HG03558 (cell line): ENCODE results near the gene RAB9B.
"Not testable (repeated sequence)": the region's sequence is repeated elsewhere in the genome, so short reads cannot be mapped to it uniquely, and the experiment has no call there.

Experiments used
- ATAC-seq: cut with Tn5 transposase; IDR thresholded peaks from one replicate; pipeline ENCODE4 v1.9.1; 2021; ENCODE audit warnings: moderate number of reproducible peaks; ENCODE audit not compliant: unreplicated experiment; ENCODE audit errors: extremely low read depth

Gene RAB9B, protein sequence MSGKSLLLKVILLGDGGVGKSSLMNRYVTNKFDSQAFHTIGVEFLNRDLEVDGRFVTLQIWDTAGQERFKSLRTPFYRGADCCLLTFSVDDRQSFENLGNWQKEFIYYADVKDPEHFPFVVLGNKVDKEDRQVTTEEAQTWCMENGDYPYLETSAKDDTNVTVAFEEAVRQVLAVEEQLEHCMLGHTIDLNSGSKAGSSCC

DNA sequence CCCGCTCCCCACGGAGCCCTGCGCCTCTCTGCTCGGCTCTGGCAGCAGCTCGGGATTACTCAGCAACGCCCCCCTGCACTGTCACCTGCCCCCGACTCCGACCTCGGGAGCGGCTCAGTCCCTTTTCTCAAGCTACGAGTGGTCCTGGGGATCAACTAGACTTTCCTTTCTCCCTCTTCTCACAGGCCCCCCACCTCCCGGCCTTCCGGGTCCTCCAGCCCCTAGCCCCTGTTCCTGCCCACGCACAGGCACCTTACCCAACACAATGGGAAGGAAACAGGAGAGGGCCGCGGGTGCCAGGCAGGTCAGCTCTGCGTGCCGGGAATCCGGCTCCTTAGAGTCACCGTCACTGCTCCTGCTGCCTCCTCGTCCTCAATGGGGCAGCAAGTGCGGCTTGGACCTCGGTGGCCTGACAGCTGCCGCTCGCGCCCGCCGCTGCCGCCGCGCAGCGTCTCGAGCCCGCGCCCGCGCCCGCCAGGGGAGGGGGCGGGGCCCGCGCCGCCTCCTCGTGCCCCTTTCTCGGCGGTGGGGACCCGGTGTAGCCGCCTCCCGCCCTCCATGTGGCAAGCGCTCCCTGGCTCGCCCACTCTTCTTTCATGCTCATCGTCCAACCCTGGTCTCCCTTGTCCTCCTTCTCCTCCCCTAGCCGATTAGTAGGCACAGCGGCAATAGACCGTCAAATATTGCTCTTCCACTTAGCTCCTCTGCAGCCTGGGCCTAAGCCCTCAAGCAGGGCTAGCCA, at the start of gene RAB9B:
RAB9B (minus strand) TSS at position 455 of the 742 bp plus-strand sequence. CDS start 6,473 bp downstream, outside the sequence.
- peak; percentile 73 for ATAC-seq

DNA sequence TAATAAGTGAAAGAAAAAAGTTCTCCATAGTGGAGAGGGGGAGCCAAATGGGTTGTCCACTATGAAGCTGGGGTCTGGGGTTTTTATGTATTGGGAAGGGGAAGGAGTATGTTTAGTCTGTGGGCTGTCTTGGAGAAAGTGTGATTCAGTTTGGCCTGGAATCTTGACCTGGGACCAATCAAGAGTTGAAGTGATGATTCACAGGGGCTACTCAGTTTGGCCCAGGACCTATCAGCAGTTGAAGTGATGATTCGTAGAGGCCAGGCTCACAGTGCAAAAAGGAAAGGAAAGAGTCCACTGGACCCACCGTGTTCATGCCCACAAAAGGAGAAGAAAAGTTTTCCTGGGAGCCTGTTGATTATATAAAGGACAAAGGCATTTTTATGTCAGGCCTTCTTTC, 47.3 kb upstream of the RAB9B start:
- ATAC-seq = no peak

DNA sequence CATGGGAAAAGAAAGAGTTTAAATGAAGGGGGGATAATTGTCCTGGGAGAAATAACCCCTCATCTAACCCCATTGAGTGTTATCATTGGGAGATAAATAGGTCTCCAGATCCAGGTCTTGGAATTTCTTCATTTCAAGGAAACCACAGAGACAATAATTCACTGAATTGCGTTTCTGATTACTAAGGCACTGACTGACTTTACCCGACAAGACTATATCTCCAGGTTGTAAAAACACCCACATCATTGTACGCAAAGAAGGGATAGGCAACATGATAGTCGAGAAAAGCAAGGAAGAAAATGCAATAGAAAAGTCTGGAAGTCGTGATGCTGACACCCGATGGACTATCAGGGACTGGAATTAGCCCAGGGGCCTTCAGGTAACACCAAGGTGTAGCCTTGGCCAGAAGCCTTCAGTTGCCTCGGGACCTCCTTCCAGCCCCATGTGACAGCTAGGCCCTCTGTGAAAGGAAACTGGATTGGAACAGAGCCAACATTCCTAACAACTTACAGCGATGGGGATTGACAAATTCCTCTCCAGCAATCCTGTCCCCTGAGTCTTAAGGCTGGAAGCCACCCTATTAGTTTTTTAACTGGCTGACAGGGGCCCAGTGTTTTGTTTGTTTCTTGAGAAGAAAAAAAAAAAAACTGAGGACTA, 46.5 kb upstream of the RAB9B start:
- ATAC-seq = no peak

DNA sequence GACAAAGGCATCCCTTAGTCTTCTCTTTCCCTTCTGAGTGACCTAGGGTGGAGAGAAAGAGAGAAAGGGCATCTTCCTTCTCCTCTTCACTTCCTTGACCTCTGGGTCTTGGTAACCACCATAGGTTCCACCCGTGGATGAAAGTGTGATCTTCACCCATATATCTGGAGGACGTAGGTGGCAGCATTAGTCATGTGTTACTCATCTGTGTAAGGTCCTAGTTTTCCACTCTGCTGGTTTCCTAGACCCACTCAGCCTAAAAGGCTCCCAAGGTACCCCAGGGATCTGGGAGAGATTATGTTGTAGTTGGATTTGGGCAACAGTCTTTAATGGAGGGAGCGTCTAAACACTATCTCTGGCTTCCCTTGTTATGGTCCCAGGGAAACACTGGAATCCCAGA, 45.5 kb upstream of the RAB9B start:
- ATAC-seq = no peak

DNA sequence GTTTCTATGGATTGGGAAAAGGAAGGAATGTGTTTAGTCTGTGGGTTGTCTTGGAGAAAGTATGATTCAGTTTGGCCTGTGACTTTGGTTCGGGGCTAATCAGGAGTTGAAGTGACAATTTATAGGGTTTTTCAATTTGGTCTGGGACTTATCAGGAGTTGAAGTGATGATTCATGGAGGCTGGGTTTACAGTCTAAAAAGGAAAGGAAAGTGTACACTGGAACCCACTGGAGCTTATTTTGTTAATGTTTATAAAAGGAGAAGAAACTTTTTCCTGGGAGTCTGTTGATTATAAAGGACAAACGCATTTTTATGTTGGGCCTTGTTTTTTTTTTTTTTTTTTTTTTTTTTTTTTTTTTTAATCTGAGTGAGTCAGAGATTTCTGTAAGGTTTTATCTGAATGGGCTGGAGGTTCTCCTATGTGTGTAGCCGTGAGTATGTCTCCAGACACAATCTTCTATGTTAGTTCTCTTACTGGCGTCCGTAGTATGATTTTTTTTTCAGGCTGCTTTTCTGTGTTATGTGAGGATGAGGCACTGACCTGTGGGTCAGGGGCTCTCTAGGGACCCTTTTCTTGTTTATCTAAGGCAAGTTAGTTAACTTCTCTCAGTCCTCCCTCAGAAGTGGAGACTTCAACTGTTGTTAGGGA, 33.0 kb upstream of the RAB9B start:
- no peak for ATAC-seq

DNA sequence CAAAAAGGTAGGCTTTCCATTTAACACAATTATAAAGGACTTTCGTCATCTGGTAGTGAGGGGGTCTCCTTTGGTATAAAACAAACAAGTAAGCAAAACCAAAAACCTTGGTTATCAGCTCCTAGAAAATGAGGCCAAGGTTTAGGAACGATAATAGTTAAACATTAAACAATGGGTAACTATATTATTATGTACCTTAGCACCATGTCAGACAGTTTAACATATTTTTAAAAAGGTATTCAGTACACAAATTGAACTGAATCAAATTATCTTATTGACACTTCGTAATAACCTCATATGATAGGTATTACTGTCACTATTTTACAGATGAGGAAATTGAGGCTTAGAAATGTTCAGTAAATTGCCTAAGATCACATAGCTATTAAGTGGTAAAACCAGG, 32.1 kb upstream of the RAB9B start:
- ATAC-seq = no peak

DNA sequence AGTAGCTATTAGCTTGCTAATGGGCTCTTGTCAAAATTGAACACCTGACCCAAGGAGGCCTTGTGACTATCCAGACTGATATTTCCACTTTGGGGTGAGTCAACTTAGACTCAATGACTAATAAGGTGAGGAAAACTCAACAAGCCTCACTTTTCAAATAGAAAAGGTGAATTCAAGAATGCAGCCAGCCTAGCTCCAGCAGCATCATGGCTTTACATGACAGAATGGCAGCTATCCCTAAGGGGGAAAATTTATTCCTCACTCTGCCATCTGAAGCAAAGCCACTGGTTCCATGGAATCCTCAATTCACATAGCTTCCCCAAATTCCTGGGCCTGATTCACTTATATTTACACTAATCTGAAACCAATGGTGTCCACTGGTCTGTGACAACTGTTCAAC, 29.1 kb upstream of the RAB9B start:
- no peak for ATAC-seq

DNA sequence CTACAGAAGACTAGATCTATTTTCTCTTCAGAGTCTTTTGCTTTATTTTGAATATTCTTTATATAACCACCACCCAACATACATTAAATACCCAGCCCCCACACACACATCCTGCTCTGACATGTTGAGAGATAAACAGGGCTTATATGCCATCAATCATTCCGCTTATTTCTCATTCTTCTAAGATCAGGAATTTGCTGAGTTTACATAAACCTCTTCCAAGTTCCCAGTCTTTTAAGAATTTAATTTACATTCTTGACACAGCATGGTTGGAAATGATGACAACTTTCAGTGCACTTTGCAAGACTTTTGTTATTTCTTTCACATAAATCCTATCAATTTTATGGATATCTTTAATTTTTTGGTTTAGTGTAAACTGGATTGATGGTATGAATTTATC, 17.5 kb upstream of the RAB9B start:
- ATAC-seq = no peak

DNA sequence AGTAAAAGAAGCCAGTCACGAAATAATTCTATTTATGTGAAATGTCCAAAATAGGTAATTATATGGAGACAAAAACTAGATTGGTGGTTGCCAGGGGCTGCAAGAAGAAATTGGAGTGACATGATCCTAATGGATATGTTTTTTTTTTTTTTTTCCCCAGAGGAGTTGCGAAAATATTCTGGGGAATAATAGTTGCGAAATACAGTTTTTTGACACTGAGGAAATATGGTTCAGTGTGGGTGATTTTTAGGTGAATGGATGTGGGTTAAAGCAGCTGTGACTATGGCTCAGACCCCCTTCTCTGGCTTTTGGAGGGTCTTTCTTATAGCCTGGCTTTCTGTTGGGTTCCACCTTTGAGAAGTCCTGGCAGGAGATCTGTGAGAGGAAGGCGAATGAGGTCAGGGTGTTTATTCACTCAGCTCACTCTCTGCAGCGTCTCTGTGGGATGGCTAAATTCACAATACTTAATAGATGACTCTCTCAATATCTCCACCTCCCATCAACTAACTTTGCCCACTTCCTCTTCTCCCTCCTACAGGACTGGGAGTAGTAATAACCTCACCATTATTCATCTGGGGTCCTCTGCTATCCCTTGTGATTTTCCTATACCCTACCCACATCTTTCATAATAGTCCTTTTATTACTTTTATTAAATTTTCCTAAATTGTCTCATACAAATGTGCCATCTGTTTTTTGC, 15.3 kb upstream of the RAB9B start:
- ATAC-seq = no peak

DNA sequence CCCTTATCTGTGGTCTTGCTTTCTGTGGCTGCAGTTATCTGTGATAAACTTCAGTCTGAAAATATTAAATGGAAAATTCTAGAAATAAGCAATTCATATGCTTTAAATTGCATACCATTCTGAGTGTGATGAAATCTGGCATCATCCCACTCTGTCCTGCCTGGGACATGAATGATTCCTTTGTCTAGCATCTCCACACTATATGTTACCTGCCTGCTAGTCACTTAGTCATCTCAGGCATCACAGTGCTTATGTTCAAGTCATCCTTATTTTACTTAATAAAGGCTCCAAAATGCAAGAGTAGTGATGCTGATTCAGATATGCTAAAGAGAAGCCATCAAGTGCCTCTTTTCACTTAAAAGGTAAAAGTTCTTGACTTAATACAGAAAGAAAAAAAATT, 14.3 kb upstream of the RAB9B start:
- ATAC-seq = no peak

DNA sequence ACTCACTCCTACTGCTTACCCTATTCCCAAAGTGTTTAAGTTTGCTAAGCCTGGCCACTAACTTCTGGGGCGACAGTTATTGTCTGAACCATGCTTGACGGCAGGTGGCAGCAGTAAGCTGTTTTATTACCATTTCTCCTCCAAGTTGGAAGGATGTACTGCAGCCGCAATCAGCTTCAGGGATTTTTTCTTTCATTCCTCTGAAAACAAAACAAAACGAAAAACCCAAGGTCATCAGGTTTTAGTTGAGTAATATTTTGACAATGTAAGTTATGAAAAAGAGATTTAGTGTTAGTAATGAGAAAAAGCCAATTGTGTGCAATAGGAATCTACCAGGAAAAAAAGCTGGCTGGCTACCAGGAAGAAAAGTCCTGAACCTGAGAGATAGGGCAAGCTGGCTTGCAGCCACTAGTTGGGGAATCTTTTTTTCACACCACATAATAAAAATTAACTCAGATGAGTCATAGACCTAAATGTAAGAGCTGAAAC, 13.2 kb upstream of the RAB9B start:
- peak; percentile 62 for ATAC-seq

DNA sequence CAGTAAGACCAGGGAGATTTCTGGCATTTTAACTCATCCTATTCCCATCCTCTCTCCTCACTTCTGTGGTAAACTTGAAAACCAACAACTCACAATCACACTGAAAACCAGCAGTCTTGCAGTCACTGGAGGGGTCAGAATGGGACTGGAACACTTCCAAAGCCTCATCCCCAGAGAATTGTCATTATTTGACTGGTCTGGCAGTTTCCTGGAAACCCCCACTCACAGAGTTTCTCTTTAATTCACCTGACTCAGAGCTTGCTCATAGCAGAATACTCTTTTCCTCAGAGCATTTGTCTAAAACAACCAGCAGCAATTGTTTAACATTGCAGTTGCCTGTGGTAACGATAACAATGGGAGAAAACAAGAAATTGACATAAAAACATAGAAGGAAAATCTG, 7.3 kb upstream of the RAB9B start:
- ATAC-seq = no peak

DNA sequence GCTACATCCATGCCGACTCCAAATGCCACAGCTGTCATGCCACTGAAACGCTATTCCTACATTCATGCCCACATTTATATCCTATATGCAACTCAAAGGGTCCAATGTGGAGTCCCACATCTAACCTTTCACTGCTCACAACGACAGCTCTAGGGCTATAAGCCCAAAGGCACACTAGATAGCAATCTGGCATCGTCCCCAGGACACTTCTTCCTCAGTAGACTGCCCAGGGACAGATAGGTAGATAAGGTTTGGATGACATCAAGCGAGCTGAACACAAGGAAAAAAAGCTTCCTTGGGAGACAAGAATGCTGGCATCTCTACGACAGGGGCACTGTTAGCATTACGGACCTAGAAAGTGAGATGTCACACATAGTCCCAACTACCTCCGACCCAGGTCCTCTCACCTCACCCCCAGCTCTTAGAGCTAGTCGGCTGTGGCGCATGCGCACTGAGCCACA, 685 bp downstream of the RAB9B start:
- ATAC-seq = no peak

DNA sequence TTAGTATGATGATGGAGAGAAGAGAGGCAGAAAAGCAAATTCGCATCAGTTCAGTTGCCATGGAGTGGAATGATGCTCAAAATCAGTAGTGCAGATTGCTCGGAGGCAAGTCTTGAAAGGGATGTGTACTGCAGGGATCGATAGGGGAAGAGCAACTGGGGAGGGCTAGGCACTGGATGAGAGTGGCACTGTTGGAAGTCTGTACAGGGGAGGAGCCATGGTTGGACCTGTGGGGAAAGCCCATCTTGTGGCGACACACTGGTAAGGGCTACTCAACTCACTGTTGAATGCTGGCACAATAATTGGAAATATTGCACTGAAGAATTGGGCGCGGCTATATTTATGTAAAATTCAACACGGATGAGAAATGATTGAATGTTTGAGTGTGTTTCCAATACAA, 1.2 kb downstream of the RAB9B start:
- no peak for ATAC-seq

DNA sequence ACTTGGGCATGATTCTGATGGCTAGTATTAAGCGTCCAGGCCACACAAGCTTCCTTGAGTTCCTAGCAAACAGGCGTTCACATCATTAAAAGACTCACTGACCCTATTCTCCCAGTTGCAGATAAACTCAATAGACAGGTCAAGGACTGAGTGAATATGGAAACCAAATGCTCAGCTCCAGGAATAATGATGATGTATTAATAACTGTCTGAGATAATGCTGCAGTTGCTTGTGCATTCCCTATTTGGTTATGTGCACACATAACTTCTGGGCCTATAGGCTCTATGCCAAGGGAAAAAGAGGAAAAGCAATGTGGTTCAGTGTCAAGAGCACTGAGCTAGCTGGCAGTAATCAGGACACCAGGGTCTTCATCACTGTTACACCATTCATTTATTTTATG, 3.5 kb downstream of the RAB9B start:
- no peak for ATAC-seq

DNA sequence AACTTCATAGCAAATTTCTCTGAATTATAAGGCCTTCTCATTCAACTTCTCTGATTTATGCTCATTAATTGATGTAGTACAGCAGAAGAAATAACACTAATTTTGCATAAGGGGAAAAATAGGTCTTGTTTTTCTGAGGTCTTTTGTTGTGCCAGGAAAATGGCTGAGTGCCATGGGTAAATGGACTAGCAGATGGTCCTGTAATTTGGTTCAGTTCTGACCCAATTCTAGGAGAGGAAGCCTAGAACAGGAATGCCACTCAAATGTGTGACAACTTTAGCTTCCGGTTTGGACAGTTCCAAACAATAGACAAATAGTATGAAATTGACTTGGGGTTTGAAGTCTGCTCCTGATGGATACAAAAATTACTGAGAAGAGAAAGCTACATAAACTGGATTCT, 6.2 kb downstream of the RAB9B start:
- ATAC-seq = no peak

DNA sequence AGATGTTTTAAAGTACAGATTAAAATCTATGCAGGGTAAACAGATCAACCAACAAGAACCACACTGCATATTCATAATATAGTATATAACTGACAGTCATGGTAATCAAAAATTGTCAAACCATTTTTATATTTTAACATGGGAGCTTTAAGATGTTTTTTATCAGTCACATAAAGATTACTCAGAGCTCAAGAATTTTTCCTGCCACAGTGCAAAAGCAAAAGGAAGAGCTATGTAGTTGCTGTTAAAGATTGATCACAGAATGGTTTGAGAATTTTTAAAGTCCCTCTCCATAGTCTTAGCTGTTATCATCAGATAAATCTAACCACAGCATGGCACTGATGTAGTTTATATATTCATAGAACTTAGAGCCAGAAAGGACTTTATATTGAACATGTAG, 8.5 kb downstream of the RAB9B start:
- ATAC-seq = no peak

DNA sequence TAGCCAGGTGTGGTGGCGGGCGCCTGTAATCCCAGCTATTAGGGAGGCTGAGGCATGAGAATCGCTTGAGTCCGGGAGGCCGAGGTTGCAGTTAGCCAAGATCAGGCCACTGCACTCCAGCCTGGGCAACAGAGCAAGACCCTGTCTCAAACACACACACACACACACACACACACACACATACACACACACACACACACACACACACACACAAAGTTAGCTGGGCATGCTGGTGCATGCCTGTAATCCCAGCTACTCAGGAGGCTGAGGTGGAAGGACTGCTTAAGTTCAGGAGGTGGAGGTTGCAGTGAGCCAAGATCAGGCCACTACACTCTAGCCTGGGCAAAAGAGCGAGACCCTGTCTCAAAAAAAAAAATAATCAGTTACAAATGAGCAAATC, 11.3 kb downstream of the RAB9B start:
- ATAC-seq = not testable (repeated sequence)

DNA sequence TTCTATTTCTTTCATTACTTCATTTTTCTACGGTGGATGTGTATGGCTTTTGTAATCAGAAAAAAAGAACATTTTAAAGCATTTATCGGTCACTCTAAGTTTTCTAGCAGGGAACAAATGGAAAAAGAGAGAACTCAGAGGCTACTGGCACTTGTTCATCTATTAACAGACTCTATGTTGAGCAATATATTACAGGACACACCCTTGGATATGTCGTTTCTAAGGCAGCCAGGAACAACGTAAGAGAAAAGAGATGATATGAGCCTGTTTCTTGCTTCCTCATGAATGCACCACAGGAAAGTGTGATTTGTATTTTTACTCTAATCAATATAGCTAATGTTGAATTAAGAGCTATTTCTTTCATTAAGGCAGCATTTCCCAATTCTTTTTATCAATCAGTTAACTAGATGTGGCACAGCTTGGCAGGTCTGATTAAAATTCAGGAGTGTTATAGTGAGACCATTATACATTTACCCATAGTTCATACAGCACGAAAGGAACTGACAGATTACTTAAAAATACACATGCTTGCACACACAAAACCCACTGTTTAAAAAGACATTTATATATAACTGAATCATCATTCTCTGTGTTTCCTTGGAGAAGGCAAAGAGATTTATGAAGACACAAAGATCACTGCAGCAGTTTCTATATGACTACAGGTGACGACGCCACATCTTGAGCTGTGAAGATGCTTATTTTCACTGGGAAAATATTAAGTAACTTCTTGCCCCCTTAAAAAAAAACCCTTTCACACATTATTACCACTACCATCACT, 13.0 kb downstream of the RAB9B start:
- no peak for ATAC-seq

DNA sequence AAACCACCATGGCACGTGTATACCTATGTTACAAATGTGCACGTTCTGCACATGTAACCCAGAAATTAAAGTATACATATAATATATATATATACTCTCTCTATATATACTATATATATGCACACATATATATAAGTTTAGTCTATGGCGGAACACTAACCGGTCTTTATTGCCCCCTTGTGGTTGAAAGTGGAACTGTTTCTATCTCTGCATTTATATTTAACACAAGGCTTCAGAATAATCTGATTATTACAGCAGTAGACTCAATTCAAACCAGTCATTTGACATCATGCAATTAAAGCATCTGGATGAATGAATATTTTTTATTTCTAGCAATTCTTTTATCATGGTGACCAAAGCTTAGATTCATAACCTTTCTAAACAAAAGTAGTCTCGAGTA, 14.6 kb downstream of the RAB9B start:
- ATAC-seq = peak; percentile 46
